ENCODE data around the gene CASTOR2.

Gene CASTOR2

DNA sequence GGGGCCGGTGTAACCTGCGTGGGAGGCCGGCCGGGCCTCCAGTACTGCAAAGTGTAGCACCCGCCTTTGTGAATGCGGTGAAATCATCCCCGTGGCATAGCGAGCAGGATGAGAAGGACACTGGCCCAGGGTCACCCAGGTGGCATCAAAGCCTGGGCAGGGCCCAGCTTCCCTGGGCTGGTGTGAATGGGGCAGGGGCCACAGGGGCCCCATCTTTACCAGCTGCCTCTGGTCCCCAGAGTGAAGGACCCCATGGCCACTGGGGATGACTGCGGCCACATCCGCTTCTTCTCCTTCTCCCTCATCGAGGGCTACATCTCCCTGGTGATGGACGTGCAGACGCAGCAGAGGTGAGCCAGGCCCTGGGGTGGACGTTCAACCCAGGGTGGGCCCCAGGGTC, 55.3 kb downstream of the CASTOR2 start:
- TF ChIP-seq CTCF (IDR thresholded peaks at IDR 0.05; ENCODE audit: extremely low read depth, insufficient read depth, missing control alignments): no peak
- DNase-seq (ENCODE audit: low spot score): no peak
- in situ Hi-C loops (cut with MboI; ENCODE audit: low pct_unique_long_range_greater_than_20kb, low sequenced_read_pairs, unreplicated experiment): no loop called here

GRCh38 chr7:75024922-75025321, 60.4 kb downstream of the CASTOR2 start:
- no peak for DNase-seq (ENCODE audit: low spot score)
- TF ChIP-seq CTCF (IDR thresholded peaks at IDR 0.05; ENCODE audit: extremely low read depth, insufficient read depth, missing control alignments): no peak
- in situ Hi-C loops (cut with MboI; ENCODE audit: low pct_unique_long_range_greater_than_20kb, low sequenced_read_pairs, unreplicated experiment): no loop called here

DNA sequence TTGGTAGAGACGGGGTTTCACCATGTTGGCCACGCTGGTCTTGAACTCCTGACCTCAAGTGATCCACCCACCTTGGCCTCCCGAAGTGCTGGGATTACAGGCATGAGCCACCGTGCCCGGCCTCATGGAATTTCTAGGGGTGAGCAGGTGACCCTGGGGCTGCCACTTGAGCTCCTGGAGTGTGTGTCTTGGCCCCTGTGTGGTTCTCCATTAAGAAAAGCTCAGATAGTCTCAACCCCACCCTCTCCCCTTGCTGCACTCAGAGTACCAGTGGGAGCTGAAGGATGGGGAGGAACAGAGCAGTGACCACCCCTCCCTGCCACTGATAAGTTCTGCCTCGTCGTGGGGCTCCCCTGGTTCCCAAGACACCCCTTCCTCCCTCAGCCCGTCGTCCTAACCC, 63.8 kb downstream of the CASTOR2 start:
- in situ Hi-C loops (cut with MboI; ENCODE audit: low pct_unique_long_range_greater_than_20kb, low sequenced_read_pairs, unreplicated experiment): no loop called here
- DNase-seq (ENCODE audit: low spot score): no peak
- TF ChIP-seq CTCF (IDR thresholded peaks at IDR 0.05; ENCODE audit: extremely low read depth, insufficient read depth, missing control alignments): no peak

- no peak for DNase-seq (ENCODE audit: low spot score)
- in situ Hi-C loops (cut with MboI; ENCODE audit: low pct_unique_long_range_greater_than_20kb, low sequenced_read_pairs, unreplicated experiment): no loop called here
Measured at GRCh38 chr7:75033064-75033463, 68.6 kb downstream of the CASTOR2 start.

GRCh38 chr7:75033826-75034225, 69.3 kb downstream of the CASTOR2 start:
- in situ Hi-C loops (cut with MboI; ENCODE audit: low pct_unique_long_range_greater_than_20kb, low sequenced_read_pairs, unreplicated experiment): no loop called here
- DNase-seq (ENCODE audit: low spot score): no peak
- TF ChIP-seq CTCF (IDR thresholded peaks at IDR 0.05; ENCODE audit: extremely low read depth, insufficient read depth, missing control alignments): no peak

More at GRCh38 chr7:75033064-75033463, 68.6 kb downstream of the CASTOR2 start:
- no peak for TF ChIP-seq CTCF (IDR thresholded peaks at IDR 0.05; ENCODE audit: extremely low read depth, insufficient read depth, missing control alignments)

DNA sequence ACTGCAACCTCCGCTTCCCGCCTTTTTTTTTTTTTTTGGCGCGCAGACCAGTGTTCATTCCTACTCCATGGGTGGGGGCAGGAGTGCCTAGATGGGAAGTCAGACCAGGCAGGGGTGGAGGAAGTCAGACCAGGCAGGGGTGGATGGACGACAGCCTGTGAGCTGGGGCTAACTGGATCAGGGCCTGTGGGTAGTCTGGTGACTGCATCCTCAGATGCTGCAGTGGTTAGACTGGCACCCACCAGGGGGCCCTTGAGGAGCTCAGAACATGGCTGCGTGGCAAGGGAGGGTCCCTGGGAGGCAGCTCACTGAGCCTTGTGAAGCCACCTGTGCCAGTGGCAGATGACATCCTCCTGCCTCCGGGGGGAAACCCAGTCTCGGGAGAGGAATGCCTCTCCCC, 74.0 kb downstream of the CASTOR2 start:
- DNase-seq (ENCODE audit: low spot score): no peak
- TF ChIP-seq CTCF (IDR thresholded peaks at IDR 0.05; ENCODE audit: extremely low read depth, insufficient read depth, missing control alignments): no peak
- in situ Hi-C loops (cut with MboI; ENCODE audit: low pct_unique_long_range_greater_than_20kb, low sequenced_read_pairs, unreplicated experiment): no loop called here

DNA sequence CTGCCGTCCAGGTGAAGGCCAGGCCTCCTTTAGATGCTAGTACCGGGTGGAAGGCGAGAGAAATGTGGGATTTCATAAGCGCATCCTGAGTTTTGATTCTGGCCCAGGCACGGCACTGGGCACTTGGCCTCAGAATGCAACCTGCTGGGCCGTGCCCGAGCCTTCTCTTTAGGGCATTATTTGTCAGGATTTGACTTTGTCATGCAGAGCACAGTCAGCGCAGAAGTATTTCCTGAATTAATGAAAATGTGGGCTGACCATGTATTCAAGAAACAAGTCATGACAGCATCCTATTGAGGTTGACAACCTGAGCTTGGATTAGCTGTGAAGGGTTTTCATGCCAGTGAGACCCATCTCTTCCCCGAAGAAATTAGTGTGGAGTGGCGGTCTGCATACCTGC, 74.7 kb downstream of the CASTOR2 start:
- TF ChIP-seq CTCF (IDR thresholded peaks at IDR 0.05; ENCODE audit: extremely low read depth, insufficient read depth, missing control alignments): no peak
- DNase-seq (ENCODE audit: low spot score): no peak
- in situ Hi-C loops (cut with MboI; ENCODE audit: low pct_unique_long_range_greater_than_20kb, low sequenced_read_pairs, unreplicated experiment): no loop called here

All from GM13977 (cell line).